DMS153 treated with DMSO at 0.1 percent for 48 hours (cell line): ENCODE results near the gene SLC34A1.

Source experiments
- DNase-seq: peaks from one replicate; lab custom pipeline; 2025; ENCODE audit not compliant: unreplicated experiment; lab: John Stamatoyannopoulos, UW

Gene SLC34A1

GRCh38 chr5:177444106-177445051, 60.1 kb downstream of the SLC34A1 start:
- DNase-seq, result no peak

GRCh38 chr5:177445052-177445916, 61.0 kb downstream of the SLC34A1 start:
- no peak for DNase-seq

GRCh38 chr5:177445917-177446199, 61.6 kb downstream of the SLC34A1 start:
- DNase-seq, result no peak

- peak; percentile 6 for DNase-seq
Measured at GRCh38 chr5:177446200-177447065, 62.2 kb downstream of the SLC34A1 start, which contains the start of gene PRR7. Gene PRR7 (plus strand): TSS chr5:177446814. CDS start chr5:177455068, 8,254 bp downstream.

GRCh38 chr5:177447066-177447610, 62.9 kb downstream of the SLC34A1 start:
- DNase-seq, result peak; percentile 1

GRCh38 chr5:177447611-177448243, 63.5 kb downstream of the SLC34A1 start:
- peak; percentile 4 for DNase-seq
